ENCODE data around the gene ITCH.

GRCh38 chr20:34328928-34329677, 34.0 kb upstream of the ITCH start:
- TF ChIP-seq CTCF (IDR thresholded peaks at IDR 0.05; ENCODE audit: low read depth, low read length) (no peak), EZH2phosphoT487 (IDR thresholded peaks at IDR 0.05; ENCODE audit: low read depth) (no peak)
